Liver (tissue), 9 donors: Measurements from ENCODE around the gene IKBKE. TPM values are rescaled to one million over a fixed set of nuclear protein-coding genes. Genes with fewer than 3 reads are reported as not detected.

ENCODE experiments used
- DNase-seq: peaks from one replicate; pipeline ENCODE4 v3.0.0-alpha.2; 2017; ENCODE audit warnings: low spot score
- H3K27ac ChIP-seq, 2 donors: one replicate each; pipeline ENCODE4 v1.7.0; 2013; ENCODE audit warnings: inconsistent platforms in 2 of 2, low read length in 2 of 2, control low read depth in 1 of 2, low read depth in 1 of 2, mild to moderate bottlenecking in 1 of 2
- H3K27me3 ChIP-seq, 4 donors: one replicate each; pipeline versions ENCODE4 v1.6.1 to v1.7.0; 2013; ENCODE audit warnings: low read length in 3 of 4, inconsistent platforms in 1 of 4, mild to moderate bottlenecking in 1 of 4, moderate library complexity in 1 of 4; ENCODE audit not compliant: control insufficient read depth in 4 of 4, insufficient read depth in 4 of 4
- H3K36me3 ChIP-seq, 4 donors: one replicate each; pipeline versions ENCODE4 v1.6.1 to v1.7.0; 2013; ENCODE audit warnings: low read length in 3 of 4, mild to moderate bottlenecking in 3 of 4, low read depth in 1 of 4, moderate library complexity in 1 of 4; ENCODE audit not compliant: control insufficient read depth in 4 of 4, insufficient read depth in 3 of 4
- H3K4me1 ChIP-seq, 4 donors: one replicate each; pipeline versions ENCODE4 v1.6.1 to v1.7.0; 2013; ENCODE audit warnings: low read length in 3 of 4, mild to moderate bottlenecking in 3 of 4, moderate library complexity in 1 of 4; ENCODE audit not compliant: control insufficient read depth in 4 of 4, insufficient read depth in 4 of 4
- H3K4me3 ChIP-seq, 3 donors: one replicate each; pipeline versions ENCODE4 v1.6.1 to v1.7.0; 2013; ENCODE audit warnings: low read length in 3 of 3, control low read depth in 1 of 3, low read depth in 1 of 3, mild to moderate bottlenecking in 1 of 3
- H3K9ac ChIP-seq, 2 donors: one replicate each; pipeline ENCODE4 v1.7.0; 2013; ENCODE audit warnings: low read length in 2 of 2, mild to moderate bottlenecking in 2 of 2, moderate library complexity in 2 of 2, control low read depth in 1 of 2, low read depth in 1 of 2
- H3K9me3 ChIP-seq, 4 donors: one replicate each; pipeline versions ENCODE4 v1.6.1 to v1.7.0; 2013; ENCODE audit warnings: low read length in 3 of 4; ENCODE audit not compliant: control insufficient read depth in 4 of 4
- FOXA1 ChIP-seq: IDR thresholded peaks from 2 replicates; pipeline ENCODE4 v1.6.1; 2016; ENCODE audit warnings: antibody characterized with exemption
- HNF4G ChIP-seq: IDR thresholded peaks from 2 replicates; pipeline ENCODE4 v1.6.1; 2016; ENCODE audit warnings: antibody characterized with exemption
- JUND ChIP-seq, 2 donors: IDR thresholded peaks; 2 replicates each; pipeline ENCODE4 v1.6.1; 2016; ENCODE audit warnings: antibody characterized with exemption in 2 of 2
- NR2F2 ChIP-seq: IDR thresholded peaks from 2 replicates; pipeline ENCODE4 v1.6.1; 2016; ENCODE audit warnings: antibody characterized with exemption
- RAD21 ChIP-seq, 2 donors: IDR thresholded peaks; 2 replicates each; pipeline ENCODE4 v1.6.1; 2016; ENCODE audit warnings: antibody characterized with exemption in 2 of 2, mild to moderate bottlenecking in 2 of 2
- RXRA ChIP-seq, 2 donors: IDR thresholded peaks; 2 replicates each; pipeline ENCODE4 v1.6.1; 2017 to 2018; ENCODE audit warnings: antibody characterized with exemption in 2 of 2, mild to moderate bottlenecking in 1 of 2
- YY1 ChIP-seq: IDR thresholded peaks from 2 replicates; pipeline ENCODE4 v1.6.1; 2016; ENCODE audit warnings: antibody characterized with exemption, mild to moderate bottlenecking
- WGBS: extraction: QIAGEN DNeasy Blood & Tissue Kit; methylation state at CpG from one replicate; pipeline ENCODE4 v1.1.7; 2013; 5-methylcytosine and 5-hydroxymethylcytosine counted together
- polyA plus RNA-seq, 2 donors: library from polyadenylated mRNA; stranded (reverse) in 1 of 2; unstranded in 1 of 2; fragments of 200-250 nt in 1 of 2; fragments of >200 nt in 1 of 2; fragmentation: Nextera tagmentation in 1 of 2; extraction: Ambion mirVana in 1 of 2; gene quantifications; one replicate each; pipeline versions ENCODE4 v1.2.1 to v1.2.3, GENCODE V29; 2013 to 2015
- total RNA-seq, 2 donors: library from RNA; depleted of rRNA; stranded (reverse); fragments of >200 nt; gene quantifications; one replicate each; pipeline ENCODE4 v1.2.3, GENCODE V29; 2014
- TF ChIP-seq, protein P1 (sequence below): IDR thresholded peaks from 2 replicates; pipeline ENCODE4 v1.6.1; 2016; ENCODE audit warnings: antibody characterized with exemption
- TF ChIP-seq, protein P2 (sequence below): IDR thresholded peaks from 2 replicates; pipeline ENCODE4 v1.6.1; 2016; ENCODE audit warnings: antibody characterized with exemption
- TF ChIP-seq, protein P3 (sequence below): IDR thresholded peaks from 2 replicates; pipeline ENCODE4 v1.6.1; 2016; ENCODE audit warnings: antibody characterized with exemption, mild to moderate bottlenecking
- TF ChIP-seq, protein P4 (sequence below): IDR thresholded peaks from 2 replicates; pipeline ENCODE4 v1.6.1; 2016; ENCODE audit warnings: antibody characterized with exemption
- TF ChIP-seq, protein P5 (sequence below): fragments of 150-350 bp; IDR thresholded peaks from 2 replicates; pipeline ENCODE4 v1.5.1; 2017; ENCODE audit warnings: improper control_type of control experiment, low read depth, low read length; ENCODE audit not compliant: missing input control
- donor health status: healthy.
- donor health status: healthy.
- donor health status: healthy.
- donor health status: healthy.
- donor health status: healthy.

Gene IKBKE
- total and polyA plus RNA-seq, 4 donors, result 0.81 to 3.9 (median 1.5) TPM

DNA sequence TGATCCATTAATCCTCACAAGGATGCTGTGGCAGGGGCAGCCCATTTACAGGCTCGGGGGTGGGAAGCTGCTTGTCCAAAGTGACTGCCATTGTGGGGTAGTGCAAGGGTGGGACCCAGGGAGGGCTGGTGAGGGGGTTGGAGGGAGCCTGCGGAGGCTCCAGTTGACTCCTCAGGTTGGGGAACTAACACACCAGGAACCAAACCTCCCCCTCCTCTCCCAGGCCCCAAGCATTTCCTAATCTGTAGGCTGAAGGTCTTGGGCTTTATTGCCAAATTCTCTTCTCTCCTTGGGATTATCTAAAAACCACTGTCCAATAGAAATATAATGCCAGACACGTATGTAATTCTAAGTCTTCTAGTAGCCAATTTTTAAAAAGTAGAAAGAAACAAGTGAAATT, 18.2 kb downstream of the IKBKE start:
- Histone ChIP-seq H3K4me1 (peaks cover 0 to 14% (median 5%) of the 10 kb centered on the region in 4 donors), H3K4me3 (no peak overlapping the region), H3K9ac (no peak overlapping the region), H3K36me3 (no peaks in the 10 kb centered on the region), H3K9me3 (no peaks in the 10 kb centered on the region), H3K27ac (no peak overlapping the region), H3K27me3 (no peaks in the 10 kb centered on the region)
- WGBS, result 91% methylated on average over 3 of the region's 3 CpGs
- no peak for TF ChIP-seq HNF4G
- TF ChIP-seq, protein P1, sequence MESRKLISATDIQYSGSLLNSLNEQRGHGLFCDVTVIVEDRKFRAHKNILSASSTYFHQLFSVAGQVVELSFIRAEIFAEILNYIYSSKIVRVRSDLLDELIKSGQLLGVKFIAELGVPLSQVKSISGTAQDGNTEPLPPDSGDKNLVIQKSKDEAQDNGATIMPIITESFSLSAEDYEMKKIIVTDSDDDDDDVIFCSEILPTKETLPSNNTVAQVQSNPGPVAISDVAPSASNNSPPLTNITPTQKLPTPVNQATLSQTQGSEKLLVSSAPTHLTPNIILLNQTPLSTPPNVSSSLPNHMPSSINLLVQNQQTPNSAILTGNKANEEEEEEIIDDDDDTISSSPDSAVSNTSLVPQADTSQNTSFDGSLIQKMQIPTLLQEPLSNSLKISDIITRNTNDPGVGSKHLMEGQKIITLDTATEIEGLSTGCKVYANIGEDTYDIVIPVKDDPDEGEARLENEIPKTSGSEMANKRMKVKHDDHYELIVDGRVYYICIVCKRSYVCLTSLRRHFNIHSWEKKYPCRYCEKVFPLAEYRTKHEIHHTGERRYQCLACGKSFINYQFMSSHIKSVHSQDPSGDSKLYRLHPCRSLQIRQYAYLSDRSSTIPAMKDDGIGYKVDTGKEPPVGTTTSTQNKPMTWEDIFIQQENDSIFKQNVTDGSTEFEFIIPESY, result no peak
- no peak for TF ChIP-seq FOXA1
- DNase-seq, result no peak

DNA sequence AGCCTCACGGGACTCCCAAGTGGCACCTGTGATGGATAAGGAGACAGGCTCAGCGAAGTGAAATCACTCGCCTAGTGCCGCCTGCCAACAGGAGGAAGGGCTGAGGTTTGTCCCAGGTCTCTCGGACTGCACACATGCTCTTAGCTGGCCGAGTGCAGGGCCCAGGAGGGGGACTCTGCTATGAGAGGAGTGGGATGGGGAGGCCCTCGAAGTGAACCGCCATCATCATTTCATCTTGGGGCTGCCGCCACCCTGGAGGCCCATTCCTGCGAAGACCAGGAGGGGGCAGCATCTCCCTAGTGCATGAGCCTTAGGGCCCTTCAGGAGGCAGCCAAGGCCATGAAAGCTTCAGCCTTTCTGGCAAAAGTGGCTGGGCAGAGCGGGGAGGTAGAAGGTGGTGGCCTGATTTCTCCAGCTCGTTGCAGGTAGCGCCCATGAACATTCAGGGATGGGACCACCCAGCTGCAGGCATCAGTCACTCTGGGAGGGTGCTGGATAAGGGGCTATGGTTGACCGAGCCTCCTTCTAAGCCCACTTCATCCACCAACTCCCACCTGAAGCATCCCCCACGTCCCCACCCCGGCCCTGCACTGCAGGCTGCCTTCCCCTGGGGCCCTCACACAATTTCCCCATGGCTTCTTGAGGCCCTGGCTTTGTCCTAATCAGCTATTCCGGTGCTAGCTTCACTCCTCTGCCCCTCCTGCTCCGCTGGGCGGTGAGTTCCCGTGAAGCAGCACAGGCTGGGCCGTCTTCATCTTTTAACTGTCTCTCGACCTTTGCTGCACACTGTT, 19.9 kb downstream of the IKBKE start:
- Histone ChIP-seq H3K4me1 (peaks cover 0 to 18% (median 5%) of the 10 kb centered on the region in 4 donors), H3K27ac (no peak overlapping the region), H3K9me3 (no peaks in the 10 kb centered on the region), H3K36me3 (no peaks in the 10 kb centered on the region), H3K4me3 (no peak overlapping the region), H3K9ac (no peak overlapping the region), H3K27me3 (no peaks in the 10 kb centered on the region)
- DNase-seq, result peak; percentile 78
- no peak for TF ChIP-seq JUND (IDR thresholded peaks at IDR 0.05)
- TF ChIP-seq FOXA1, result no peak
- no peak for TF ChIP-seq YY1
- peak in 1 of 2 donors; percentile 19 for TF ChIP-seq RXRA (IDR thresholded peaks at IDR 0.05)
- peak; percentile 98 to 99 for TF ChIP-seq RAD21 (IDR thresholded peaks at IDR 0.05)
- no peak for TF ChIP-seq NR2F2
- TF ChIP-seq, protein P2, sequence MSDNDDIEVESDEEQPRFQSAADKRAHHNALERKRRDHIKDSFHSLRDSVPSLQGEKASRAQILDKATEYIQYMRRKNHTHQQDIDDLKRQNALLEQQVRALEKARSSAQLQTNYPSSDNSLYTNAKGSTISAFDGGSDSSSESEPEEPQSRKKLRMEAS, result no peak
- TF ChIP-seq, protein P1, result no peak
- TF ChIP-seq, protein P3, sequence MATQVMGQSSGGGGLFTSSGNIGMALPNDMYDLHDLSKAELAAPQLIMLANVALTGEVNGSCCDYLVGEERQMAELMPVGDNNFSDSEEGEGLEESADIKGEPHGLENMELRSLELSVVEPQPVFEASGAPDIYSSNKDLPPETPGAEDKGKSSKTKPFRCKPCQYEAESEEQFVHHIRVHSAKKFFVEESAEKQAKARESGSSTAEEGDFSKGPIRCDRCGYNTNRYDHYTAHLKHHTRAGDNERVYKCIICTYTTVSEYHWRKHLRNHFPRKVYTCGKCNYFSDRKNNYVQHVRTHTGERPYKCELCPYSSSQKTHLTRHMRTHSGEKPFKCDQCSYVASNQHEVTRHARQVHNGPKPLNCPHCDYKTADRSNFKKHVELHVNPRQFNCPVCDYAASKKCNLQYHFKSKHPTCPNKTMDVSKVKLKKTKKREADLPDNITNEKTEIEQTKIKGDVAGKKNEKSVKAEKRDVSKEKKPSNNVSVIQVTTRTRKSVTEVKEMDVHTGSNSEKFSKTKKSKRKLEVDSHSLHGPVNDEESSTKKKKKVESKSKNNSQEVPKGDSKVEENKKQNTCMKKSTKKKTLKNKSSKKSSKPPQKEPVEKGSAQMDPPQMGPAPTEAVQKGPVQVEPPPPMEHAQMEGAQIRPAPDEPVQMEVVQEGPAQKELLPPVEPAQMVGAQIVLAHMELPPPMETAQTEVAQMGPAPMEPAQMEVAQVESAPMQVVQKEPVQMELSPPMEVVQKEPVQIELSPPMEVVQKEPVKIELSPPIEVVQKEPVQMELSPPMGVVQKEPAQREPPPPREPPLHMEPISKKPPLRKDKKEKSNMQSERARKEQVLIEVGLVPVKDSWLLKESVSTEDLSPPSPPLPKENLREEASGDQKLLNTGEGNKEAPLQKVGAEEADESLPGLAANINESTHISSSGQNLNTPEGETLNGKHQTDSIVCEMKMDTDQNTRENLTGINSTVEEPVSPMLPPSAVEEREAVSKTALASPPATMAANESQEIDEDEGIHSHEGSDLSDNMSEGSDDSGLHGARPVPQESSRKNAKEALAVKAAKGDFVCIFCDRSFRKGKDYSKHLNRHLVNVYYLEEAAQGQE, result no peak
- TF ChIP-seq, protein P4, sequence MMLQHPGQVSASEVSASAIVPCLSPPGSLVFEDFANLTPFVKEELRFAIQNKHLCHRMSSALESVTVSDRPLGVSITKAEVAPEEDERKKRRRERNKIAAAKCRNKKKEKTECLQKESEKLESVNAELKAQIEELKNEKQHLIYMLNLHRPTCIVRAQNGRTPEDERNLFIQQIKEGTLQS, result no peak
- TF ChIP-seq, protein P5, sequence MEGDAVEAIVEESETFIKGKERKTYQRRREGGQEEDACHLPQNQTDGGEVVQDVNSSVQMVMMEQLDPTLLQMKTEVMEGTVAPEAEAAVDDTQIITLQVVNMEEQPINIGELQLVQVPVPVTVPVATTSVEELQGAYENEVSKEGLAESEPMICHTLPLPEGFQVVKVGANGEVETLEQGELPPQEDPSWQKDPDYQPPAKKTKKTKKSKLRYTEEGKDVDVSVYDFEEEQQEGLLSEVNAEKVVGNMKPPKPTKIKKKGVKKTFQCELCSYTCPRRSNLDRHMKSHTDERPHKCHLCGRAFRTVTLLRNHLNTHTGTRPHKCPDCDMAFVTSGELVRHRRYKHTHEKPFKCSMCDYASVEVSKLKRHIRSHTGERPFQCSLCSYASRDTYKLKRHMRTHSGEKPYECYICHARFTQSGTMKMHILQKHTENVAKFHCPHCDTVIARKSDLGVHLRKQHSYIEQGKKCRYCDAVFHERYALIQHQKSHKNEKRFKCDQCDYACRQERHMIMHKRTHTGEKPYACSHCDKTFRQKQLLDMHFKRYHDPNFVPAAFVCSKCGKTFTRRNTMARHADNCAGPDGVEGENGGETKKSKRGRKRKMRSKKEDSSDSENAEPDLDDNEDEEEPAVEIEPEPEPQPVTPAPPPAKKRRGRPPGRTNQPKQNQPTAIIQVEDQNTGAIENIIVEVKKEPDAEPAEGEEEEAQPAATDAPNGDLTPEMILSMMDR, result peak; percentile 98
- 53% methylated on average over 22 of the region's 22 CpGs for WGBS
